ENCODE measurements around the gene ZNF652.
"Not testable (repeated sequence)": the region's sequence is repeated elsewhere in the genome, so short reads cannot be mapped to it uniquely, and the experiment has no call there.

ZNF652 gene

DNA sequence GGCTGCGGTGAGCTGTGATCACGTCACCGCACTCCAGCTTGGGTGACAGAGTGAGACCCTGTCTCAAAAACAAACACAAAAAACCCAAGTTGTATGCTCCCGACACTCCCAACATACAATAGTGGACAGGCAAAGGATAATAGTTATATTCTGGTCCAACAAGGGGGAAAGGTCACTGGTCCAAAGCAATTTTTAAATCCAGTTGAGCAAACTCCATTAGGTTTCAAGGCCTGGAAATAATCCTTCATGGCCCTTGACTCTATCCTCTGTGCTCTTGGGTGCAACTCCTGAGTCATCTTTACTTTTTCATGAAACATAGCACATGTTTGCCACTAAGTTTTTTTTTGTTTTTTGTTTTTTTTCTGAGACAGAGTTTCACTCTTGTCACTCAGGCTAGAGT lies 81.1 kb downstream of the ZNF652 start:
- H3K4me3 ChIP-seq (ENCODE audit: low read depth in 1 of 2, low read length in 1 of 2) = no peak overlapping the region
- TF ChIP-seq, protein P1, sequence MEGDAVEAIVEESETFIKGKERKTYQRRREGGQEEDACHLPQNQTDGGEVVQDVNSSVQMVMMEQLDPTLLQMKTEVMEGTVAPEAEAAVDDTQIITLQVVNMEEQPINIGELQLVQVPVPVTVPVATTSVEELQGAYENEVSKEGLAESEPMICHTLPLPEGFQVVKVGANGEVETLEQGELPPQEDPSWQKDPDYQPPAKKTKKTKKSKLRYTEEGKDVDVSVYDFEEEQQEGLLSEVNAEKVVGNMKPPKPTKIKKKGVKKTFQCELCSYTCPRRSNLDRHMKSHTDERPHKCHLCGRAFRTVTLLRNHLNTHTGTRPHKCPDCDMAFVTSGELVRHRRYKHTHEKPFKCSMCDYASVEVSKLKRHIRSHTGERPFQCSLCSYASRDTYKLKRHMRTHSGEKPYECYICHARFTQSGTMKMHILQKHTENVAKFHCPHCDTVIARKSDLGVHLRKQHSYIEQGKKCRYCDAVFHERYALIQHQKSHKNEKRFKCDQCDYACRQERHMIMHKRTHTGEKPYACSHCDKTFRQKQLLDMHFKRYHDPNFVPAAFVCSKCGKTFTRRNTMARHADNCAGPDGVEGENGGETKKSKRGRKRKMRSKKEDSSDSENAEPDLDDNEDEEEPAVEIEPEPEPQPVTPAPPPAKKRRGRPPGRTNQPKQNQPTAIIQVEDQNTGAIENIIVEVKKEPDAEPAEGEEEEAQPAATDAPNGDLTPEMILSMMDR (IDR thresholded peaks at IDR 0.05) = no peak
- H3K27ac ChIP-seq = no peak overlapping the region

DNA sequence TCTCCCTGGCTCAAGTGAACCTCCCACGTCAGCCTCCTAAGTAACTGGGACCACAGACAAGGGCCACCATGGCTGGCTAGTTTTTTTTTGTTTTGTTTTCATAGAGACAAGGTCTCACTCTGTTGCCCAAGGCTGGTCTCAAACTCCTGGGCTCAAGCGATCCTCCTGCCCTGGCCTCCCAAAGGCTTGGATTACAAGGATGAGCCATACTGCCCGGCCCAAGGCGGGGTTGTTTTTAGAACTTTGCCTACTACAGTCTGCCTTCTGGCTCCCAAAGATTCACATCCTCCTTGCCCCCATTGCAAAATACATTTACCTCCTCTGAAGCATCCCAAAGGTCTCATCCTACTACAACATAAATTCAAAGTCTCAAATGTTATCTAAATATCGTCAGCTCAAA lies 82.0 kb downstream of the ZNF652 start:
- TF ChIP-seq, protein P1 (IDR thresholded peaks at IDR 0.05) = no peak
- no peaks in the 10 kb centered on the region for H3K9me3 ChIP-seq
- H3K36me3 ChIP-seq = no peaks in the 10 kb centered on the region
- H3K27me3 ChIP-seq = no peaks in the 10 kb centered on the region
- H3K4me3 ChIP-seq (ENCODE audit: low read depth in 1 of 2, low read length in 1 of 2) = no peak overlapping the region
- H3K4me1 ChIP-seq (ENCODE audit: control insufficient read depth in 1 of 2, insufficient read depth in 1 of 2, low read depth in 1 of 2, low read length in 1 of 2) = peaks cover 0 to 5% of the 10 kb centered on the region in 2 experiments
- H3K27ac ChIP-seq = no peak overlapping the region

More for the DNA sequence above, 81.1 kb downstream of the ZNF652 start:
- Histone ChIP-seq H3K4me1 (ENCODE audit: control insufficient read depth in 1 of 2, insufficient read depth in 1 of 2, low read depth in 1 of 2, low read length in 1 of 2) (peaks cover 0 to 5% of the 10 kb centered on the region in 2 experiments), H3K9me3 (no peaks in the 10 kb centered on the region), H3K27me3 (no peaks in the 10 kb centered on the region), H3K36me3 (no peaks in the 10 kb centered on the region)

DNA sequence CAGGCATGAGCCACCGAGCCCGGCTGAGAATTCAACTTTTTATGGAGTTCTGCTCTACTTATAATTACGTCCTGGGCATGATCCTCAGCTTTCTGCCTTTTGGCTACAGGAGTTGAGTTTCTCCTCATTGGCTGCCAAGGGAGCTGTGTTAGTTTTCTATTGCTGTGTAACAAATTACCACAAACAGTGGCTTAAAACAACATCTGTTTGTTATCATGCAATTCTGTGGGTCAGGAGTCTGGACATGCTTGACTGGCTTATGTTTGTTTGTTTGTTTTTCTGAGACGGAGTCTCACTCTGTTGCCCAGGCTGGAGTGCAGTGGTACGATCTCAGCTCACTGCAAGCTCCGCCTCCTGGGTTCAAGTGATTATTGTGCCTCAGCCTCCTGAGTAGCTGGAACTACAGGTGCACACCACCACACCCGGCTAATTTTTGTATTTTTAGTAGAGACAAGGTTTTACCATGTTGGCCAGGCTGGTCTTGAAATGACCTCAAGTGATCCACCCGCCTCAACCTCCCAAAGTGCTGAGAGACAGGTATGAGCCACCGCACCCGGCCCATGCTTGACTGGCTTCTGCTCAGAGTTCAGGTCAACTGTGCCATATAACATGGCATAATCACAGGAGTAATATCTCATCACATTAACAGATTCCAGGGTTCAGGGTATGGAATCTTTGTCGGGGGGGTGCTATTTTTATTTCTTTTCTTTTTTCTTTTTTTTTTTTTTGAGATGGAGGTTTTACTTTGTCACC lies 82.6 kb downstream of the ZNF652 start:
- not testable (repeated sequence) for H3K27ac ChIP-seq; H3K27me3 ChIP-seq; H3K9me3 ChIP-seq; H3K4me3 ChIP-seq (ENCODE audit: low read depth in 1 of 2, low read length in 1 of 2); H3K36me3 ChIP-seq; H3K4me1 ChIP-seq (ENCODE audit: control insufficient read depth in 1 of 2, insufficient read depth in 1 of 2, low read depth in 1 of 2, low read length in 1 of 2)

DNA sequence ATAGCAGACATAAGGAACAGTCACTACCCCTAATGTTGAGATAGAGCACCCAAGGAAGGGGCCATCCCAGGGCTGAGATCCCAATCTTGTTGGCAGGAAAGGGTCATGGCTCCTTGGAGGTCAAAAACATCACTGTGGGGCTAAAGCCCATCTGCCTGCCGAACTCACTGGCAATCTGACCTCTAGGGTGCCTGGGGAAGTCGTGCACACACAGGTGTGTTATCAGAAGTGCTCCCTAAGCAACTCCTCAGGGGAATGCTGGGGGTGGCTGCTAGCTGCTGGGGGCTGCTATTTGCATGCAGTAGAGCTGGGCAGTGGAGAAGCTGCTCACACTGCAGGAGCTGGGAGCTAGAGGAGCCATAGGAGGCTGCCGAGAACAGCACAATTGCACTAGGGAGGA lies 84.0 kb downstream of the ZNF652 start:
- no peak overlapping the region for H3K27ac ChIP-seq
- no peaks in the 10 kb centered on the region for H3K27me3 ChIP-seq
- peaks cover 0 to 5% of the 10 kb centered on the region in 2 experiments for H3K4me1 ChIP-seq (ENCODE audit: control insufficient read depth in 1 of 2, insufficient read depth in 1 of 2, low read depth in 1 of 2, low read length in 1 of 2)
- H3K9me3 ChIP-seq = no peaks in the 10 kb centered on the region
- H3K4me3 ChIP-seq (ENCODE audit: low read depth in 1 of 2, low read length in 1 of 2) = no peak overlapping the region
- no peaks in the 10 kb centered on the region for H3K36me3 ChIP-seq
- TF ChIP-seq, protein P1 (IDR thresholded peaks at IDR 0.05) = no peak

DNA sequence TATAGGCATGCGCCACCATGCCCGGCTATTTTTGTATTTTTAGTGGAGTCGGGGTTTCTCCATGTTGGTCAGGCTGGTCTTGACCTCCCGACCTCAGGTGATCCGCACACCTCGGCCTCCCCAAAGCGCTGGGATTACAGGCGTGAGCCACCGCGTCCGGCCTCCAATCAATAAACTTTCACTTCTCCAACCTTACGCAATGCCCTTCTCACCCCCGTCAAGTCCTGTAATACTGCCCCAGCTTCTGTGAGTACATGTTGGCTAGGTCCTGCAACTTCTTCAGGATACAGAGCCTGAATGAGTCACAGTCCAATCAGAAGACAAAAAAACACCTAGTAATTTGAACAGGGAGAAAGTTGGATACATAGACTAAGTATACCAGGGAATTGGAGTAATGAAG lies 84.4 kb downstream of the ZNF652 start:
- Histone ChIP-seq H3K36me3 (no peaks in the 10 kb centered on the region), H3K9me3 (no peaks in the 10 kb centered on the region), H3K27ac (no peak overlapping the region), H3K4me1 (ENCODE audit: control insufficient read depth in 1 of 2, insufficient read depth in 1 of 2, low read depth in 1 of 2, low read length in 1 of 2) (peaks cover 0 to 5% of the 10 kb centered on the region in 2 experiments), H3K27me3 (no peaks in the 10 kb centered on the region), H3K4me3 (ENCODE audit: low read depth in 1 of 2, low read length in 1 of 2) (no peak overlapping the region)
- TF ChIP-seq, protein P1 (IDR thresholded peaks at IDR 0.05) = no peak

DNA sequence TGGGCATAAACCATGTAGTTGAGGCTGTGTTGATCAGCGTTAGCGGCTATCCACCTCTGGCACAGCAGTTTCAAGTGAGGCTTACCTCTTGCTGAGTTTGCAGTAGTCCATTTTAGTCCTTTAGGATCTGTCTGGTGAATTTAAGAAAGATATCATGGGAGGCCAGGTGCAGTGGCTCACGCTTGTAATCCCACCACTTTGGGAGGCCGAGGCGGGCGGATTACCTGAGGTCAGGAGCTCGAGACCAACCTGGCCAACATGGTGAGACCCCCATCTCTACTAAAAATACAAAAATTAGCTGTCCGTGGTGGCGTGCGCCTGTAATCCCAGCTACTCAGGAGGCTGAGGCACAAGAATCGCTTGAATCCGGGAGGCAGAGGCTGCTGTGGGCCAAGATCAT lies 86.1 kb downstream of the ZNF652 start:
- not testable (repeated sequence) for H3K27ac ChIP-seq; H3K4me1 ChIP-seq (ENCODE audit: control insufficient read depth in 1 of 2, insufficient read depth in 1 of 2, low read depth in 1 of 2, low read length in 1 of 2); H3K27me3 ChIP-seq; H3K36me3 ChIP-seq; H3K9me3 ChIP-seq; H3K4me3 ChIP-seq (ENCODE audit: low read depth in 1 of 2, low read length in 1 of 2)
